CD4-positive, alpha-beta T cell treated with Interleukin-1 beta for 1 hour (primary cell): ENCODE measurements around the gene PANX2.
A peak's percentile ranks its signal among the peaks of the same experiment; 100 is the strongest.
"Not testable (repeated sequence)": the region's sequence is repeated elsewhere in the genome, so short reads cannot be mapped to it uniquely, and the experiment has no call there.

Source experiments
- DNase-seq, 2 donors: peaks; one replicate each; pipeline ENCODE4 v3.0.0-alpha.2; 2020 to 2022

The PANX2 gene

DNA sequence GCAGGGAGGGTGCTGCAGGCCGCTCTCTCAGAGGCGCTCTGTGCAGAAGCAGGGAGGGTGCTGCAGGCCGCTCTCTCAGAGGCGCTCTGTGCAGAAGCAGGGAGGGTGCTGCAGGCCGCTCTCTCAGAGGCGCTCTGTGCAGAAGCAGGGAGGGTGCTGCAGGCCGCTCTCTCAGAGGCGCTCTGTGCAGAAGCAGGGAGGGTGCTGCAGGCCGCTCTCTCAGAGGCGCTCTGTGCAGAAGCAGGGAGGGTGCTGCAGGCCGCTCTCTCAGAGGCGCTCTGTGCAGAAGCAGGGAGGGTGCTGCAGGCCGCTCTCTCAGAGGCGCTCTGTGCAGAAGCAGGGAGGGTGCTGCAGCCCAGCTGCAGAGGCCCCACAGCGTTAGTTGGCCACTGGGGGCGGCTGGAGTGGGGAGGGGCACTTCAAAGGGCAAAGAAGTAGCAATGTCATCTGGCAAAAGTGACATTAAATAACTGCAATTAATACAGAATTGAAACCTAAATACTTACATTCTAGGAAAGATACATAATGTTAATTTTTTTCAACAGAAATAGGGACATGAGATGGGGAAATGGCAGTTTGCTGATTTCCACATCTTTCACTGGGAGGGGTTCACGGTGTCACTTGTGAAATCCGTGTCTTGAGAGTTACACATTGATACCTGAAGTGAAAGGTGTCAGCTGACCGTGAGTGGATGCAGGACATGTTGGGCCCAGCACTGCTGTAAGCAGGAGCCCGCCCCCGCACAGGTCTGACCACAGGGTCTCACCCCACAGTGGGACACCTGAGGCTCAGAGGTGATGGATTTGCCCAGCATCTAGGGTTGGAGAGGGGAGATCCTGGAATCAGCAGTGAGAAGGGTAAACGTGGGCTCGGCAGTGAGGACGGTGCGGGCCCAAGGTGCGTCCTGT is 23.0 kb upstream of the PANX2 start:
- not testable (repeated sequence) for DNase-seq

- DNase-seq: no peak
Measured at GRCh38 chr22:50148166-50148500, 22.4 kb upstream of the PANX2 start.

DNA sequence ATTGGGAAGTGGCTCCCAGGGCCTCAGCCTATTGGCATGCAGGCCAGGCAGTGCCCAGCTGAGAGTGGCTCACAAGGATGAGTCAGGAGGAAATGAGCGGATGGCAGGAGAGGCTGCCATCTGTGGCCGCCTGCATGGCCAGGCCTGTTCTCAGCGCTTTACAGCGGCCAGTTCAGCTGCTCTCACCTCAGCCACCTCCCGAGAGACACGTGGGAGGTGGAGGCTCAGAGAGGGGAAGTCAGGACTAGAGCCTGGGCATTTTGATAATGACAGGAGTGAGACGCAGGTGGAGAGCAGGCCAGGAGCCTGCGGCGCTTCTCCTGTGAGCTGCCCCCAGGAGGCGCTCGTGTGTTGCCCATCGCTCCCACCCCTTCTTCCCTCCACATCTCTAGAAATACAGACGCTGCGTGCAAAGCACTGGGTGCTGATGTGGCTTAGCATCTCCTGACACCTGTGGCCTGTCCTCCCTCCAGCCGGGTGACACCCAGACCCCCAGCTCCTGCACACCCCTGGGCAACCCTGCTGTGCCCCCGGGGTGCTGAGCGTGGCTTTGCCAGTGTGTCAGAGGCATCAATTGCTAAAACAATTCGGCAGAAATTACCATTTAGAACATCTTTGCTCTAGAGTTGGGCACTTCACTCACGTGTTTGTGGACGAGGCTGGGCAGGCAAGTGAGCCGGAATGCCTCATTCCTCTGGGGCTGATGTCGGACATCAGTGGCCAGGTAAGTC is 21.4 kb upstream of the PANX2 start:
- DNase-seq: peak; percentile 77 to 82

DNA sequence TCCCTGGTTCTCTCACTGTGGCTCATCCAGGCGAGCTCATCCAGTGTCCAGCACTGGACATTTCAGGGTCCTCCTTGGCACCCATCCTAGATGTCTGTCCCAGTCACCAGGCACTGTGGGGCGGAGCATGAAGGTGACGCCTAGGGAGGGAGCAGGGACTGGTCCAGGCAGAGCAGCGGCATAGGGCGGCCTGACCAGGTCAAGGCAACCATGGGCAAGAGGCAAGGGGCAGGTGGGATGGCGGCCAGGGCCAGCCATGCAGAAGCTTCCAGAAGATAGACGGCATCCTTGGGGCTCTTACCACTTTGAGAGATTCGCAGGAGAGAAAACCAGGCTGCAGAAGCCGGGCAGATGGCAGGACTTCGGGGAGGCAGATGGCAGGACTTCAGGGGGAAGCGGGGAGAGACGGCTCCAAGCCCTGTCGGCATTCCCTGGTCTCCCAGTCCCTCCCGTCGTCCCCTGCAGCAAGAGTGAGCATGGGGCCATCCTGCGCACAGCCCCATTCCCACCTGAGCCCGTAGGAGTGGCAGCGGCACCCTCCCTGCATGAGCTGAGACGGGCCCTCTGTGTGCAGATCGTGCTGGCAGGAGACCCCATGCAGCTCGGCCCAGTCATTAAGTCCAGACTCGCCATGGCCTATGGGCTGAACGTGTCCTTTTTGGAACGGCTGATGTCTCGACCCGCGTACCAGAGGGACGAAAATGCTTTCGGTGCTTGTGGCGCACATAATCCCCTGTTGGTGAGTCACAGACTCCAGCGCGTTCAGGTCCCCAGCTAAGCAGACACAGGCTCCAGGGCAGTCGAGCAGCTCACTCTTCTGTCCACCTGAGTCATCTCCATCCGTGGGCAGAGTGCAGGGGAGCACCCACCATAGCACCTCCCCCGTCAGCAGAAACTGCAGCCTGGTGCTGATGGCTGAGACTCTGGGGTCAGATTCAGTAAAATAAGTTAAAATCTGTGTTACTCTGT is 20.1 kb upstream of the PANX2 start:
- no peak for DNase-seq

GRCh38 chr22:50151571-50152537 is 18.7 kb upstream of the PANX2 start:
- no peak for DNase-seq

DNA sequence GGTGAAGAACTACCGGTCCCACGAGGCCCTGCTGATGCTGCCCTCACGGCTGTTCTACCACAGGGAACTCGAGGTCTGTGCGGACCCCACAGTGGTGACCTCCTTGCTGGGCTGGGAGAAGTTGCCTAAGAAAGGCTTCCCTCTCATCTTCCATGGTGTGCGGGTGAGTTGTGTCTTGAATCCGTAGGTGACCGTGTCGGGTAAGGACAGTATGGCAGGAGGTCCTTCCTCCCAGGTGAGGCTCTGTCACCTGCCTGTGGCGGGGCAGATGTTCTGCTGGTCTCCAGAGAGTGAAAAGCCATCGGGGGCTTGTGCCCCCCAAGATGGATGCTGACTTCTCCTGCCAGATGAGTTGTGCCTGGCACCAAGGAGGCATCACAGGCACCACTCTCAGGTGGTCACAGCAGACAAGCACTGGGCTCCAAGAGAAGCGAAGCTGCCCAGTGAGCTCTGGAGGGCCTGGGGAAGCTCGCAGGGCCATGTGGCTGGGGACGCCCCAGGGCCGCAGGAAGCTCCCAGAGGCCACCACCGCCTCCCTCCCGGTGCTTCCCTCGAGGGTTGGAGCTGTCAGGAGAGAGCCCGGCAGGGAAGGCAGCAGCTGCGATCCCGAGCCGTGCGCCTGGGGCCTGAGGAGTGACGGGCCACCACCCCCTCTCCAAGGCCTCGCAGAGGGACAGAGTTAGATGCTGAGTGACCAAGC is 17.3 kb upstream of the PANX2 start:
- DNase-seq: no peak

- DNase-seq: no peak
Measured at GRCh38 chr22:50153756-50154140, 16.8 kb upstream of the PANX2 start.

- no peak for DNase-seq
Measured at GRCh38 chr22:50157709-50158375, 12.7 kb upstream of the PANX2 start.

GRCh38 chr22:50160947-50161346 is 9.6 kb upstream of the PANX2 start:
- no peak for DNase-seq

DNA sequence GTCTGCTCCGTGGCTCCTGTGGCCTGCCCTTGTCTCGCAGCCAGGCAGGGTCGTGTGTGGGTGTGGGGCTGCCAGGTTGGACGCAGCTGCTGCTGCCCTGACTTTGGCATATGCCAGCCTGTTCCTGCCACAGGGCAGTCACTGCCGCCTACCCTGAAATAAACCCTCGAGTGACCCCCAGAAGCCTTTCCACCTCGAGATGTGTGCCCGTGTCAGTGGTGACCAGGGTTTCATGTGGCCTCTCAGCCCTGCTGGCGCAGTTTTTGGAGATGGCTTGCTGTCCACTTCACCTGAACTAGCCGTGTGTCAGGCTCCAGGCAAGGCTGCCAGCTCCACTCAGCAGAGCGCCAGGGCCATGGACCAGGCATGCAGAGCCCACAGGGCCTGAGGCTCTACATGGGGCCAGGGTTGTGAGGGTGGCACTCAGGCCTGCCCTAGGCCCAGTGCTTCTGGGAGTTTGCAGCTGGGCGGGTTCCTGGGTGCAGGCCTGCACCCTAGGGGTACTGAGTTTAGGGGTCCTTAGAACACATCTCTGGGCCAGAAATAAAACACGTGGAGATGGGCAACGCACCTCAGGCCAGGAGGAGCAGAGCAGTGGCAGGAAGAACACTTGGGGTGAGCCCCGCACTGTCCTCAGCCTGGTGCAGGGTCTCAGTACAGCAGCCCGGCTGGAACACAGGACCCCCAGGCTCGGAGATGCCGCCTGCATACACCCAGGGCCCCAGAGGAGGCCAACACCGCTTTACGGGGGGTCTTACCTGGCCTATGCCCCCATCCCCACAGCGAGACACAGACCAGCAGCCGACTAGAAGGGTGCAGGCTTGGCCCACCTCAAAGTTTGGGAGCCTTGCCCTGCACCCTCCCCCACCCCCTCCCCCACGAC is 8.8 kb upstream of the PANX2 start:
- no peak for DNase-seq

DNA sequence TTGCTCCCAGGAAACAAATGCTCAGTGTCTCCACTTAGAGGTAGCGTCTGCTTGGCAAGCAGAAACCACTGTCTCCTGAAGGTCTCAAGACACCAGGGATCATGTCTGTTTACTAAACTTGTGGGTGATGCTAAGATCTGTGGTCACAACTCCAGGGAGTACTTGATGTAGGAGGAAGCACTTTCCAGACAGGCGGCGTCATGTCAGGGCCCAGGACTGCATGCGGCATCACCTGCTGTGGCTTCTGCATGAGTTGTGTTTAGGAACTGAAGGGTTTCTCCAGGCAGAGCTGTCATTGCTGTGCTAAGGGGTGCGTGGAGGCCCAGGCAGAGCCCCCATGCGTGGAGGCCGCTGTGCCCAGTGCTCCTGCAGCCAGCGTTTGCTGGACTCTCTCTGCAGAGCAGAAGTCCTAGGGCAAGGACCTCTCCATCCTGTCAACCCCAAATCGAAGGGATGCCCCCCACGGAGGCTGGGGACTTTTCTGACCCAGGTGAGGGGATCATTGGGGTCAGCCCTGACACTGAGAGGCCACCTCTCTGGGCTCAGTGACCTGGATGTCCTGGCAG is 8.1 kb upstream of the PANX2 start:
- no peak for DNase-seq

DNA sequence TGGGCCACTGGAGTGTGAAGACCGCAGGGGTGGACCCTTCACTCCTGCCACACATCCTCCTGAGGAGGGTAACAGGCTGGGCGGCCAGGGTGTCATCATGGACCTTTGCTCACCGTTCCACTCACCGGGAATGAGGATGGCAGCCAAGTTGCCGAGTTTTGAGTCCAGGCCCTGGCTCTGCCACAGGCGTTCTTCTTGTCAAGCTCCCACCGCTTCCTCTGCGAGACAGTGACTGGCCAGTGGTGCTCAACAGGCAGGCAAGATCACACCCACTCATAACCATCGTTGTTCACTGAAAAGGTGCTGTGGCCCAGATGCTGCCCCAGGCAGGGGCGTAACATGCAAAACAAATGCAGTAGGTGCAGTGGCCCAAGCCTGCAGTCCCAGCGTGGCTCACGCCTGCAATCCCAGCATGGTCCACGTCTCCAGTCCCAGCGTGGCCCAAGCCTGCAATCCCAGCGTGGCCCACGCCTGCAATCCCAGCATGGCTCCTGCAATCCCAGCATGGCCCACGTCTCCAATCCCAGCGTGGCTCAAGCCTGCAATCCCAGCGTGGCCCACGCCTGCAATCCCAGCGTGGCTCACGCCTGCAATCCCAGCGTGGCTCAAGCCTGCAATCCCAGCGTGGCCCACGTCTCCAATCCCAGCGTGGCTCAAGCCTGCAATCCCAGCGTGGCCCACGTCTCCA is 5.0 kb upstream of the PANX2 start:
- DNase-seq: no peak

- no peak for DNase-seq
Measured at GRCh38 chr22:50167689-50168489, 2.6 kb upstream of the PANX2 start.

DNA sequence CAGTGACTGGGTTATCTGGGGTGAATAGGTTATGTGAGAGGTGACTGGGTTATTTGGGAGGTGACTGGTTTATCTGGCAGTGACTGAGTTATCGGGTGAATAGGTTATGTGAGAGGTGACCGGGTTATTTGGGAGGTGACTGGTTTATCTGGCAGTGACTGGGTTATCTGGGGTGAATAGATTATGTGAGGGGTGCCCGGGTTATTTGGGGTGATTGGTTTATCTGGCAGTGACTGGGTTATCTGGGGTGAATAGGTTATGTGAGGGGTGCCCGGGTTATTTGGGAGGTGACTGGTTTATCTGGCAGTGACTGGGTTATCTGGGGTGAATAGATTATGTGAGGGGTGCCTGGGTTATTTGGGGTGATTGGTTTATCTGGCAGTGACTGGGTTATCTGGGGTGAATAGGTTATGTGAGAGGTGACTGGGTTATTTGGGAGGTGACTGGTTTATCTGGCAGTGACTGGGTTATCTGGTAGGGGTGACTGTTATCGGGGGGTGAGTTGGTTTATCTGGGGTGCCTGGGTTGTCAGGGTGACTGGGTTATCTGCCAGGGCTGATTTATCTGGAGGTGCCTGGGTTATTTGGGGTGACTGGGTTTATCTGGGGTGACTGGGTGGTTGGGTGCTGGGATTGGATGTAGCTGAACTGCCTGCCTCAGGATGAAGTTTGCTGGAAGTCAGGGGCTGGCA is 1.9 kb upstream of the PANX2 start:
- DNase-seq: not testable (repeated sequence)

- DNase-seq: no peak
Measured at GRCh38 chr22:50169181-50169759, 1.3 kb upstream of the PANX2 start.

- peak; percentile 22 to 37 for DNase-seq
Measured at GRCh38 chr22:50169774-50170341, 673 bp upstream of the PANX2 start.
